ENCODE measurements around the gene CC2D2B. TPM values are rescaled to one million over a fixed set of nuclear protein-coding genes. Genes with fewer than 3 reads are reported as not detected.

The CC2D2B gene
- total and polyA plus RNA-seq, 4 donors, result 0.05 to 0.59 (median 0.08) TPM

- WGBS, result 63% methylated on average over 1 of the region's 1 CpG
- Histone ChIP-seq H3K27me3 (ENCODE audit: control insufficient read depth in 4 of 4, insufficient read depth in 4 of 4, low read length in 3 of 4) (no peaks in the 10 kb centered on the region), H3K9ac (ENCODE audit: low read depth in 1 of 2, low read length in 2 of 2) (no peak overlapping the region), H3K36me3 (ENCODE audit: control insufficient read depth in 4 of 4, insufficient read depth in 3 of 4, low read depth in 1 of 4, low read length in 3 of 4) (no peaks in the 10 kb centered on the region), H3K4me1 (ENCODE audit: control insufficient read depth in 4 of 4, insufficient read depth in 4 of 4, low read length in 3 of 4) (peaks cover 0 to 2% (median 0%) of the 10 kb centered on the region in 4 donors), H3K9me3 (ENCODE audit: control insufficient read depth in 4 of 4, low read length in 3 of 4) (peaks cover 0 to 6% (median 3%) of the 10 kb centered on the region in 4 donors), H3K27ac (ENCODE audit: low read depth in 1 of 2, low read length in 2 of 2) (no peak overlapping the region), H3K4me3 (ENCODE audit: low read depth in 1 of 3, low read length in 3 of 3) (no peak overlapping the region)
- no peak for TF ChIP-seq CTCF (IDR thresholded peaks at IDR 0.05; ENCODE audit: low read depth, low read length, missing input control)
- TF ChIP-seq REST (IDR thresholded peaks at IDR 0.05), result no peak
- no peak for TF ChIP-seq RXRA (IDR thresholded peaks at IDR 0.05)
- no peak for TF ChIP-seq FOXA1 (IDR thresholded peaks at IDR 0.05)
- TF ChIP-seq YY1 (IDR thresholded peaks at IDR 0.05), result no peak
- TF ChIP-seq HNF4A (conservative IDR thresholded peaks at IDR 0.05), result no peak
- TF ChIP-seq JUND (IDR thresholded peaks at IDR 0.05), result no peak
- no peak for TF ChIP-seq NR2F2 (IDR thresholded peaks at IDR 0.05)
- no peak for TF ChIP-seq GABPA (IDR thresholded peaks at IDR 0.05 in 1 of 2, conservative IDR thresholded peaks at IDR 0.05 in 1 of 2)
- TF ChIP-seq ATF3 (IDR thresholded peaks at IDR 0.05), result no peak
- TF ChIP-seq RAD21 (IDR thresholded peaks at IDR 0.05), result no peak
- DNase-seq (ENCODE audit: low spot score), result no peak
These were observed 56.2 kb downstream of the CC2D2B start for GRCh38 chr10:95963991-95964389.

GRCh38 chr10:95964756-95965155 is 57.0 kb downstream of the CC2D2B start:
- peaks cover 0 to 2% (median 0%) of the 10 kb centered on the region in 4 donors for H3K4me1 ChIP-seq (ENCODE audit: control insufficient read depth in 4 of 4, insufficient read depth in 4 of 4, low read length in 3 of 4)
- H3K27me3 ChIP-seq (ENCODE audit: control insufficient read depth in 4 of 4, insufficient read depth in 4 of 4, low read length in 3 of 4), result no peaks in the 10 kb centered on the region
- no peak overlapping the region for H3K4me3 ChIP-seq (ENCODE audit: low read depth in 1 of 3, low read length in 3 of 3)
- no peak for DNase-seq (ENCODE audit: low spot score)
- H3K9me3 ChIP-seq (ENCODE audit: control insufficient read depth in 4 of 4, low read length in 3 of 4), result peaks cover 0 to 3% (median under 1%) of the 10 kb centered on the region in 4 donors
- H3K27ac ChIP-seq (ENCODE audit: low read depth in 1 of 2, low read length in 2 of 2), result no peak overlapping the region
- 94% methylated on average over 1 of the region's 1 CpG for WGBS
- no peak overlapping the region for H3K9ac ChIP-seq (ENCODE audit: low read depth in 1 of 2, low read length in 2 of 2)
- H3K36me3 ChIP-seq (ENCODE audit: control insufficient read depth in 4 of 4, insufficient read depth in 3 of 4, low read depth in 1 of 4, low read length in 3 of 4), result no peaks in the 10 kb centered on the region
- TF ChIP-seq REST (IDR thresholded peaks at IDR 0.05) (no peak), SP1 (IDR thresholded peaks at IDR 0.05) (no peak), YY1 (IDR thresholded peaks at IDR 0.05) (no peak), NR2F2 (IDR thresholded peaks at IDR 0.05) (no peak), HNF4G (IDR thresholded peaks at IDR 0.05) (no peak), JUND (IDR thresholded peaks at IDR 0.05) (no peak), MAX (IDR thresholded peaks at IDR 0.05) (no peak), ATF3 (IDR thresholded peaks at IDR 0.05) (no peak), EGR1 (IDR thresholded peaks at IDR 0.05; ENCODE audit: low read depth in 2 of 2) (no peak), FOXA1 (IDR thresholded peaks at IDR 0.05) (no peak), CTCF (IDR thresholded peaks at IDR 0.05; ENCODE audit: low read depth, low read length, missing input control) (no peak), FOXA2 (IDR thresholded peaks at IDR 0.05) (no peak), GABPA (IDR thresholded peaks at IDR 0.05 in 1 of 2, conservative IDR thresholded peaks at IDR 0.05 in 1 of 2) (no peak), ZBTB33 (IDR thresholded peaks at IDR 0.05) (no peak), TAF1 (conservative IDR thresholded peaks at IDR 0.05) (no peak)
